GM12874 (cell line): Measurements from ENCODE around the gene SLC35F1.
A peak's percentile ranks its signal among the peaks of the same experiment; 100 is the strongest.

Experiments
- CTCF ChIP-seq: IDR thresholded peaks from 2 replicates; pipeline ENCODE4 v1.5.1; 2011; ENCODE audit warnings: low read depth, mild to moderate bottlenecking, control low read depth, low read length, moderate library complexity; ENCODE audit not compliant: insufficient read depth

Gene SLC35F1

GRCh38 chr6:118240878-118241528 lies 333.9 kb downstream of the SLC35F1 start:
- no peak for TF ChIP-seq CTCF

GRCh38 chr6:118246406-118246805 lies 339.3 kb downstream of the SLC35F1 start:
- TF ChIP-seq CTCF = no peak

GRCh38 chr6:118248171-118248570 lies 341.1 kb downstream of the SLC35F1 start:
- no peak for TF ChIP-seq CTCF

GRCh38 chr6:118249680-118250079 lies 342.6 kb downstream of the SLC35F1 start:
- TF ChIP-seq CTCF = no peak

- no peak for TF ChIP-seq CTCF
These were observed 345.4 kb downstream of the SLC35F1 start for GRCh38 chr6:118252474-118252873.

GRCh38 chr6:118253741-118254140 lies 346.7 kb downstream of the SLC35F1 start:
- no peak for TF ChIP-seq CTCF

GRCh38 chr6:118260833-118261232 lies 353.8 kb downstream of the SLC35F1 start:
- TF ChIP-seq CTCF = no peak

- TF ChIP-seq CTCF = 0 out of 2 replicates have a peak, but pooled peaks have one; percentile 1
These were observed 356.9 kb downstream of the SLC35F1 start for GRCh38 chr6:118263921-118264486.
